ENCODE measurements around the gene ZNF783. TPM values are rescaled to one million over a fixed set of nuclear protein-coding genes. Genes with fewer than 3 reads are reported as not detected.
"Not testable (repeated sequence)": the region's sequence is repeated elsewhere in the genome, so short reads cannot be mapped to it uniquely, and the experiment has no call there.

The ZNF783 gene
- total and polyA plus RNA-seq, 5 donors = 3.5 to 7.4 (median 6.8) TPM

DNA sequence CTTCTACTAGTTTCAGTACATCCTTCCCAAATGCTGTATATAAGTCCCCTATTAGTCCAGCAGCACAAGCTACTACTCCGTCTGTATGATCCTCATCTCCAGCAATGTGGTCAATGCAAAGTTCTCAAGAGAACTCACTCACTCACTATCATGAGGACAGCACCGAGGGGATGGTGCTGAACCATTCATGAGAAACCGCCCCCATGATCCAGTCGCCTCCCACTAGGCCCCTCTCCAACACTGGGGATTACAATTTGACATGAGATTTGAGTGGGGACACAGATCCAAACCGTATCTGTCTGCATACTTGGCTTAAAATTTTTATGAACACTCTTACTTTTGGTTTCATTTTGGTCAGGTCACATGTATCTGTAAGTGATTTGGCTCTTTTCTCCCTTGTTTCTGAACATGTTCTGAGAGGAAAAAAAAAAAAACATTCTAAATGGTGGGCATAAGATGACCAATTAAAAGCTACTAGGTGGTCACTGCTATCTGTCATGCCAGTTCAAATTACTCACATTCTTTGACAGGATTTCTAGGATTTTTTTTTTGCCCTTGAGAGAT, 60.1 kb downstream of the ZNF783 start:
- no peaks in the 10 kb centered on the region for H3K27me3 ChIP-seq (ENCODE audit: control insufficient read depth, insufficient read depth)
- H3K9me3 ChIP-seq (ENCODE audit: control insufficient read depth, low read length) = no peaks in the 10 kb centered on the region
- H3K4me3 ChIP-seq (ENCODE audit: low read length) = peak overlapping the region; percentile 50
- ATAC-seq (no peak), DNase-seq (peak in 1 of 3 donors; percentile 38)
- WGBS = 48% methylated on average over 5 of the region's 5 CpGs
- no peaks in the 10 kb centered on the region for H3K4me1 ChIP-seq (ENCODE audit: control insufficient read depth, insufficient read depth, low read length)
- intact Hi-C loops (cut with DNase I) = no loop called here
- H3K27ac ChIP-seq (ENCODE audit: low read length) = no peak overlapping the region

DNA sequence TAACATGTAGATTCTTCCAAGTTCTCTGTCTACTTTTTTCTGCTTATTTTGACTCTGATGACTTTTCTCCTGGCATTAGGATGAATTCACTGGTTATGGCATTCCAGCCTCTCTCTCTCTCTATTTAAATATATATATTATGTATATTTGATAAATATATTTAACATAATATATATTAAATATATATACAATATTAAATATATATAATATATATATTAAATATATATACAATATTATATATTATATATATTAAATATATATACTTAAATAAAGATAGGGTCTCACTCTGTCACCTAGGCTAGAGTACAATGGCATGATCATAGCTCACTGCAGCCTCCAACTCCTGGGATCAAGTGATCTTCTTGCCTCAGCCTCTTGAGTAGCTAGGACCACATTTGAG, 60.7 kb downstream of the ZNF783 start:
- H3K9me3 ChIP-seq (ENCODE audit: control insufficient read depth, low read length) = no peaks in the 10 kb centered on the region
- ATAC-seq = no peak
- no peaks in the 10 kb centered on the region for H3K4me1 ChIP-seq (ENCODE audit: control insufficient read depth, insufficient read depth, low read length)
- intact Hi-C loops (cut with DNase I) = no loop called here
- no peak overlapping the region for H3K27ac ChIP-seq (ENCODE audit: low read length)
- H3K4me3 ChIP-seq (ENCODE audit: low read length) = no peak overlapping the region
- no peaks in the 10 kb centered on the region for H3K27me3 ChIP-seq (ENCODE audit: control insufficient read depth, insufficient read depth)
- DNase-seq = no peak

DNA sequence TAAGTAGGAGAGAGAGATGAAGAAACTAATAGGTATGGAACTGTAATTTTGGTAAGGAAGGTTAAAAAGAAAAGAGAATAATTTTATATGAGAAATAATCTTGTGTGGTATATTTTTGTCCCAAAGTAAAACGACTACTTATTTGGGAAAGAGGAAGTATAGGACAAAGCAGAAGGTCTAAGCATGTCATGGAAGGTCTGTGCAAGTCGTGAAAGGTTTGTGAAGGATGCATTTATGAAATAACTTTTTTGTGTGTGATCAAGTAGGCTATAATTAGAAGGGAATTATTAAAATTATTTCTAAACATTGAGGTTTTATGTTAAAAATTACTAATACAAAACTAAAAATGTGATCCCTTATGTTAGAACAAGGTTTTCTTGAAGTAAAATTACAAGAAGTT, 63.3 kb downstream of the ZNF783 start:
- intact Hi-C loops (cut with DNase I) = no loop called here
- Histone ChIP-seq H3K27ac (ENCODE audit: low read length) (no peak overlapping the region), H3K27me3 (ENCODE audit: control insufficient read depth, insufficient read depth) (no peaks in the 10 kb centered on the region), H3K4me1 (ENCODE audit: control insufficient read depth, insufficient read depth, low read length) (no peaks in the 10 kb centered on the region), H3K4me3 (ENCODE audit: low read length) (no peak overlapping the region), H3K9me3 (ENCODE audit: control insufficient read depth, low read length) (no peaks in the 10 kb centered on the region)
- no peak for ATAC-seq
- 58% methylated on average over 2 of the region's 2 CpGs for WGBS
- no peak for DNase-seq

DNA sequence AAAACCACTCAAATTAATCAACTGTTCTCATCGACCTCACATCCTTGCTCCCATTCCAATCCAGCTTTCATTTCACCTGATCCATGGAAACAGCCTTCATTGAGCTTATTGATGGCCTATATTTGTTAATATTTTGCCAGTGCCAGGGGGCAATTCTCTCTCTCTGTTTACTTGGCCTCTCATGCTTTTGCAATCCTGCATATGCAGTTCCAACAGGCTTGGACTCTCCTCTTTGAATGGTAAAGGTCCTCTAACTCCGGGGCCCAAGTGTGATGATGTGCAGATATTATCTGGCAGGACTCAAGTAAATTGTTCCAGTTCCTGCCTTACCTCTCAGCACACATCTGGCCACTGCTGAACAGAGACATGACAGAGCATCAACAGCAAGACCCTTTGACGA, 67.3 kb downstream of the ZNF783 start:
- 28% methylated on average over 3 of the region's 3 CpGs for WGBS
- Histone ChIP-seq H3K4me3 (ENCODE audit: low read length) (no peak overlapping the region), H3K4me1 (ENCODE audit: control insufficient read depth, insufficient read depth, low read length) (no peaks in the 10 kb centered on the region), H3K27ac (ENCODE audit: low read length) (no peak overlapping the region), H3K9me3 (ENCODE audit: control insufficient read depth, low read length) (no peaks in the 10 kb centered on the region), H3K27me3 (ENCODE audit: control insufficient read depth, insufficient read depth) (no peaks in the 10 kb centered on the region)
- no peak for DNase-seq
- no peak for ATAC-seq
- intact Hi-C loops (cut with DNase I) = no loop called here

DNA sequence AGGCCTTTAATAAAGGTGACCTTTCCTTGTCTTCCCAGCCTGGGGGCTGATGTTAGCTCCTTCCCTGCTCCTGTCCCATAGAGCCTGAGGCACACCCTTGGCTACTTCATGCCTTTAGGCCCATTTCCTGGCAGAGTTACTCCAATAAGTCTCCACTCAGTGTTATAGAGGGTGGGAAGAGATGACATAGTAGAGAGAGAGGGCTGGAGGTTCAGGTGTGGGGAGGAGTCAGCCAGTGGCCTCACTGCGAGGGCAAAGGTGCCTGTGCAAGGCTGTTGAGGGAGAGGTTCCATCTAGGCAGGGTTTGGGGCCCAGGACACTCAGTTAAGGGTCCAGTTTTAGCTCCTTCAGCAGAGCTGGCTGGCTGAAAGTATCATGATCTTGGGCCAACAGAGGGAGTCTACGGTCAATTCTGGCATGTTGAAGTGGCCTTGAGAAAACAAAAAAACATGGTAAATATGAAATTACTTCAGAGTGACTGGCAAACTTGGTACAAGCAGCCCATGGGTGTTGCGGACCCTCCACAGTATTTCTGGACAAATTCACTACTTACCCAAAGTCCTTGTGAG, 67.9 kb downstream of the ZNF783 start:
- ATAC-seq = no peak

DNA sequence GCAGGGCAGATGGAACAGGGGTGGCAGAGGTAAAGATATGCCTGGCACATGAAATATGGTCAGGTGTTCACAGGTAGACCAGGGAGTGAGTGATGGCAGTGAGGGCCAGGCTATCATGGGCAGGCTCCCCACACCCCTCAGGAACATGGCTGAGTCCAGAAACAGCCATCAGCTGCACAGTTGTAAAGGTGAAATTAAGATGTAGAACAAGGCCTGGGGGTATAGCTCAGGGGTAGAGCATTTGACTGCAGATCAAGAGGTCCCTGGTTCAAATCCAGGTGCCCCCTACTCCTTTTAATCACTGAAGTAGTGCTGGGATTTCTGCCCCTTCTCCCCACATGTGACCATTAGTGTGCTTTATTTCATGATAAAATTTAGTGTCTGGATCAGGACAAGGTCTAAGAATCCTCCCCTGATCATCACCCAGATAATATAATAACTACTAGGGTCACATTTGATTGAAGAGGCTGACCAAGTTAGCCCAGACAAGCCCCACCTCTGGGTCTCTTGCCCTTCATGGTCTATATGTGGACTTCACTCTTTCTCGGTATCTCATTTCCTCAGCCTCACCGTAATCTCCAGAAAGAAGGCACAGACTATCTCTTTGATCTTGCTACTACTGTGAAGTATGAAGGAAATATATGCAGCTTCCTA, 69.0 kb downstream of the ZNF783 start:
- ATAC-seq = no peak
- no peaks in the 10 kb centered on the region for H3K27me3 ChIP-seq (ENCODE audit: control insufficient read depth, insufficient read depth)
- H3K4me1 ChIP-seq (ENCODE audit: control insufficient read depth, insufficient read depth, low read length) = no peaks in the 10 kb centered on the region
- no peak for DNase-seq
- intact Hi-C loops (cut with DNase I) = no loop called here
- WGBS = 77% methylated on average over 2 of the region's 2 CpGs
- no peak overlapping the region for H3K4me3 ChIP-seq (ENCODE audit: low read length)
- no peak overlapping the region for H3K27ac ChIP-seq (ENCODE audit: low read length)
- no peaks in the 10 kb centered on the region for H3K9me3 ChIP-seq (ENCODE audit: control insufficient read depth, low read length)

More for the DNA sequence above, 67.9 kb downstream of the ZNF783 start:
- Histone ChIP-seq H3K9me3 (ENCODE audit: control insufficient read depth, low read length) (no peaks in the 10 kb centered on the region), H3K4me3 (ENCODE audit: low read length) (no peak overlapping the region), H3K4me1 (ENCODE audit: control insufficient read depth, insufficient read depth, low read length) (no peaks in the 10 kb centered on the region), H3K27me3 (ENCODE audit: control insufficient read depth, insufficient read depth) (no peaks in the 10 kb centered on the region), H3K27ac (ENCODE audit: low read length) (no peak overlapping the region)
- no peak for DNase-seq
- intact Hi-C loops (cut with DNase I) = no loop called here
- 84% methylated on average over 3 of the region's 3 CpGs for WGBS

DNA sequence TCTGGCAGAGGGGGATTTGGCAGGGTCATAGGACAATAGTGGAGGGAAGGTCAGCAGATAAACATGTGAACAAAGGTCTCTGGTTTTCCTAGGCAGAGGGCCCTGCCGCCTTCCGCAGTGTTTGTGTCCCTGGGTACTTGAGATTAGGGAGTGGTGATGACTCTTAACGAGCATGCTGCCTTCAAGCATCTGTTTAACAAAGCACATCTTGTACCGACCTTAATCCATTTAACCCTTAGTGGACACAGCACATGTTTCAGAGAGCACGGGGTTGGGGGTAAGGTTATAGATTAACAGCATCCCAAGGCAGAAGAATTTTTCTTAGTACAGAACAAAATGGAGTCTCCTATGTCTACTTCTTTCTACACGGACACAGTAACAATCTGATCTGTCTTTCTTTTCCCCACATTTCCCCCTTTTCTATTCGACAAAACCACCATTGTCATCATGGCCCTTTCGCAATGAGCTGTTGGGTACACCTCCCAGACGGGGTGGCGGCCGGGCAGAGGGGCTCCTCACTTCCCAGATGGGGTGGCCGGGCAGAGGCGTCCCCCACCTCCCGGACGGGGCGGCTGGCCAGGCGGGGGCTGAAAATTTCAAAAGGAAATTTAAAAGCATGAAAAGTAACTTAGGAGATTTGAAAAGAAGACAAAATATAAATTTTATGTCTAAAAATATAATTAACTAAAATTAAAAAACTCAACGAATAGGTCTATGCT, 70.8 kb downstream of the ZNF783 start:
- ATAC-seq; H3K27me3 ChIP-seq (ENCODE audit: control insufficient read depth, insufficient read depth); DNase-seq; intact Hi-C loops (cut with DNase I); H3K27ac ChIP-seq (ENCODE audit: low read length); H3K4me3 ChIP-seq (ENCODE audit: low read length); H3K9me3 ChIP-seq (ENCODE audit: control insufficient read depth, low read length); H3K4me1 ChIP-seq (ENCODE audit: control insufficient read depth, insufficient read depth, low read length): not testable (repeated sequence)
- 77% methylated on average over 16 of the region's 18 CpGs for WGBS

DNA sequence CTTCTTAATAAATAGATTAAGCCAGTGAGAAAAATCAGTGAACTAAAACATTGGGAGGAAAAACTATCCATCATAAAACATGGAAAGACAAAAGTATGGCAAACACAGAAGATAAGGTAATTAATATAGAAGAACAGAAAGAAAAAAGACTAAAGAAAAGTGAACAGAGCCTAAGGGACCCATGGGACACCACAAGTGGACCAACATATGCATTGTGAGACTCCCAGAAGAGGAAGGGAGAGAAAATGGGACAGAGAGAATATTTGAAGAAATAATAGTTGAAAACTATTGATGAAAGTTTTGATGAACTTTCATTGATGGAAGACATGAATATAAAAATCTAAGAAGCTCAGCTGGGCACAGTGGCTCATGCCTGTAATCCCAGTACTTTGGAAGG, 71.3 kb downstream of the ZNF783 start:
- Histone ChIP-seq H3K27ac (ENCODE audit: low read length) (no peak overlapping the region), H3K27me3 (ENCODE audit: control insufficient read depth, insufficient read depth) (no peaks in the 10 kb centered on the region), H3K9me3 (ENCODE audit: control insufficient read depth, low read length) (no peaks in the 10 kb centered on the region), H3K4me3 (ENCODE audit: low read length) (no peak overlapping the region), H3K4me1 (ENCODE audit: control insufficient read depth, insufficient read depth, low read length) (no peaks in the 10 kb centered on the region)
- no peak for ATAC-seq
- no peak for DNase-seq
- intact Hi-C loops (cut with DNase I) = no loop called here

DNA sequence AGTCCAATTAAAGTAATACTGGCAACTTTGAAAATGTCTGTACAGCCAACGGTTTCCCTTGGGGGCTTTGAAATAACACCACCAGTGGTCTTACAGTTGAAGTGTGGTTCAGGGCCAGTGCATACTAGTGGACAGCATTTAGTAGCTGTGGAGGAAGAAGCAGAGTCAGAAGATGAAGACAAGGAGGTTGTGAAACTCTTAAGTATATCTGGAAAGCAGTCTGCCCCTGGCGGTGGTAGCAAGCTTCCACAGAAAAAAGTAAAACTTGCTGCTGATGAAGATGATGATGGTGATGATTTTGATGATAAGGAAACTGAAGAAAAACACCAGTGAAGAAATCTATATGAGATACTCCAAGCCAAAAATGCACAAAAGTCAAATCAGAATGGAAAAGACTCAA, 72.2 kb downstream of the ZNF783 start:
- intact Hi-C loops (cut with DNase I) = no loop called here
- Histone ChIP-seq H3K4me1 (ENCODE audit: control insufficient read depth, insufficient read depth, low read length) (no peaks in the 10 kb centered on the region), H3K27me3 (ENCODE audit: control insufficient read depth, insufficient read depth) (no peaks in the 10 kb centered on the region), H3K4me3 (ENCODE audit: low read length) (no peak overlapping the region), H3K9me3 (ENCODE audit: control insufficient read depth, low read length) (no peaks in the 10 kb centered on the region), H3K27ac (ENCODE audit: low read length) (no peak overlapping the region)
- DNase-seq = no peak
- no peak for ATAC-seq
- 80% methylated on average over 2 of the region's 2 CpGs for WGBS

All from right cardiac atrium (tissue), 5 donors.